SK-N-SH (cell line): Measurements from ENCODE around the gene PAFAH1B1. TPM values are rescaled to one million over a fixed set of nuclear protein-coding genes. Genes with fewer than 3 reads are reported as not detected.

Experiments used
- CTCF ChIA-PET: fragments of 300-600, 350-600 bp; formaldehyde crosslinking; extraction: SDS; loops from one replicate; lab custom pipeline; 2021; lab: Yijun Ruan, JAX
- POLR2A ChIA-PET: fragments of 350-600 bp; sonication (Branson Sonifier 250); formaldehyde crosslinking; extraction: SDS; loops from one replicate; lab custom pipeline; 2020; ENCODE audit warnings: antibody characterized with exemption, inconsistent platforms; lab: Yijun Ruan, JAX
- DNase-seq: peaks from one replicate; pipeline ENCODE4 v3.0.0; 2012
- H2AFZ ChIP-seq: fragments of 200-600 bp; sonication (generic); 2 replicates; pipeline ENCODE4 v1.8.1; 2016; ENCODE audit warnings: antibody characterized with exemption, mild to moderate bottlenecking, low read depth
- H3F3A ChIP-seq: fragments of 200-600 bp; sonication (generic); replicated peaks from 2 replicates; pipeline ENCODE3; 2016; ENCODE audit warnings: antibody characterized with exemption, mild to moderate bottlenecking; ENCODE audit not compliant: insufficient read depth
- H3K27ac ChIP-seq, 2 experiments: fragments of 200-500 bp in 1 of 2; fragments of 200-600 bp in 1 of 2; sonication (Bioruptor generic) in 1 of 2; sonication (generic), shearing (Covaris generic) in 1 of 2; 2 replicates each; pipeline versions ENCODE4 v1.5.1 to v1.6.1; 2014 to 2016; ENCODE audit warnings: low read depth in 2 of 2, inconsistent platforms in 1 of 2, low read length in 1 of 2, mild to moderate bottlenecking in 1 of 2, mixed read lengths in 1 of 2
- H3K27me3 ChIP-seq: fragments of 200-600 bp; sonication (generic), shearing (Covaris generic); 2 replicates; pipeline ENCODE4 v1.6.1; 2016; ENCODE audit warnings: mixed run types; ENCODE audit not compliant: insufficient read depth
- H3K36me3 ChIP-seq, 2 experiments: fragments of 200-500 bp in 1 of 2; fragments of 200-600 bp in 1 of 2; sonication (Bioruptor generic) in 1 of 2; sonication (generic) in 1 of 2; replicated peaks in 1 of 2; 2 replicates each; pipeline versions ENCODE3 to v1.5.1; 2014 to 2016; ENCODE audit warnings: low read length in 1 of 2, mild to moderate bottlenecking in 1 of 2; ENCODE audit not compliant: insufficient read depth in 2 of 2, control insufficient read depth in 1 of 2
- H3K4me1 ChIP-seq, 2 experiments: fragments of 200-500 bp in 1 of 2; fragments of 200-600 bp in 1 of 2; sonication (Bioruptor generic) in 1 of 2; sonication (generic), shearing (Covaris generic) in 1 of 2; 2 replicates each; pipeline versions ENCODE4 v1.5.1 to v1.6.1; 2014 to 2016; ENCODE audit warnings: low read depth in 1 of 2, low read length in 1 of 2, mixed run types in 1 of 2; ENCODE audit not compliant: insufficient read depth in 2 of 2, control insufficient read depth in 1 of 2
- H3K4me2 ChIP-seq: fragments of 200-600 bp; sonication (generic), shearing (Covaris generic); 2 replicates; pipeline ENCODE4 v1.6.1; 2017; ENCODE audit warnings: mixed run types
- H3K4me3 ChIP-seq, 2 experiments: fragments of 200-500 bp in 1 of 2; fragments of 200-600 bp in 1 of 2; sonication (Bioruptor generic) in 1 of 2; sonication (generic), shearing (Covaris generic) in 1 of 2; 2 replicates each; pipeline versions ENCODE4 v1.5.1 to v1.8.1; 2014 to 2016; ENCODE audit warnings: low read depth in 2 of 2, inconsistent platforms in 1 of 2, low read length in 1 of 2, mild to moderate bottlenecking in 1 of 2, mixed read lengths in 1 of 2, moderate library complexity in 1 of 2
- H3K79me2 ChIP-seq: fragments of 200-600 bp; sonication (generic); 2 replicates; pipeline ENCODE4 v1.8.1; 2017; ENCODE audit warnings: mild to moderate bottlenecking; ENCODE audit not compliant: insufficient read depth
- H3K9ac ChIP-seq: fragments of 200-600 bp; sonication (generic); 2 replicates; pipeline ENCODE4 v1.6.1; 2017; ENCODE audit warnings: mixed run types
- H3K9me2 ChIP-seq: fragments of 200-600 bp; sonication (generic); 2 replicates; pipeline ENCODE4 v1.6.1; 2017; ENCODE audit warnings: mixed run types
- H3K9me3 ChIP-seq: fragments of 200-600 bp; sonication (generic); 2 replicates; pipeline ENCODE4 v1.6.1; 2017; ENCODE audit warnings: mixed run types, mild to moderate bottlenecking, moderate library complexity
- H4K20me1 ChIP-seq: fragments of 200-600 bp; sonication (generic); 2 replicates; pipeline ENCODE4 v1.6.1; 2017; ENCODE audit warnings: mild to moderate bottlenecking, mixed run types; ENCODE audit not compliant: insufficient read depth
- EP300 ChIP-seq, 2 experiments: IDR thresholded peaks; 2 replicates each; pipeline versions ENCODE4 v1.4.0 to v1.6.1; 2012; ENCODE audit warnings: borderline replicate concordance in 1 of 2, low read depth in 1 of 2, low read length in 1 of 2
- FOXM1 ChIP-seq: IDR thresholded peaks from 2 replicates; pipeline ENCODE4 v1.4.0; 2012; ENCODE audit warnings: low read depth, mild to moderate bottlenecking
- MAX ChIP-seq: IDR thresholded peaks from 2 replicates; pipeline ENCODE4 v1.4.0; 2012; ENCODE audit warnings: low read depth
- NFIC ChIP-seq: IDR thresholded peaks from 2 replicates; pipeline ENCODE4 v1.4.0; 2012; ENCODE audit warnings: borderline replicate concordance
- NRF1 ChIP-seq: IDR thresholded peaks from 2 replicates; pipeline ENCODE4 v1.6.1; 2012; ENCODE audit warnings: low read depth, mild to moderate bottlenecking, low read length
- RCOR1 ChIP-seq: fragments of 150-350 bp; IDR thresholded peaks from 2 replicates; pipeline ENCODE4 v1.6.1; 2017; ENCODE audit warnings: antibody characterized with exemption, low read length
- RFX5 ChIP-seq: IDR thresholded peaks from 2 replicates; pipeline ENCODE4 v1.6.1; 2012; ENCODE audit warnings: mild to moderate bottlenecking, improper control_type of control experiment, low read length
- SIN3A ChIP-seq: IDR thresholded peaks from 2 replicates; pipeline ENCODE4 v1.6.1; 2012; ENCODE audit warnings: low read depth, mild to moderate bottlenecking, low read length, moderate library complexity, borderline replicate concordance
- USF1 ChIP-seq: IDR thresholded peaks from 2 replicates; pipeline ENCODE4 v1.4.0; 2012; ENCODE audit warnings: low read depth, borderline replicate concordance
- YY1 ChIP-seq: IDR thresholded peaks from 2 replicates; pipeline ENCODE4 v1.4.0; 2012; ENCODE audit warnings: low read depth, mild to moderate bottlenecking
- WGBS: methylation state at CpG from one replicate; pipeline ENCODE4 v1.1.6; 2017; ENCODE audit warnings: low lambda C conversion rate; 5-methylcytosine and 5-hydroxymethylcytosine counted together
- polyA plus RNA-seq, 3 experiments: library from polyadenylated mRNA; depleted of rRNA; stranded (reverse); fragments of >200 nt; gene quantifications; 2 replicates each; pipeline ENCODE4 v1.2.3, GENCODE V29; 2012

PAFAH1B1 gene
- polyA plus RNA-seq, 1 of the 3 experiments (the other 2 are of a cell fraction): 37.3 TPM

GRCh38 chr17:2611627-2612026 is 18.2 kb downstream of the PAFAH1B1 start:
- no peak overlapping the region for H3K4me3 ChIP-seq
- no peaks in the 10 kb centered on the region for H3K9me2 ChIP-seq
- no peak overlapping the region for H3K4me2 ChIP-seq
- peaks cover 6% of the 10 kb centered on the region for H3F3A ChIP-seq
- H3K79me2 ChIP-seq: peaks cover 100% of the 10 kb centered on the region
- WGBS: 96% methylated on average over 7 of the region's 7 CpGs
- H3K4me1 ChIP-seq: peaks cover 0 to 11% of the 10 kb centered on the region in 2 experiments; a peak in 1 of 4 replicates
- no peaks in the 10 kb centered on the region for H3K27me3 ChIP-seq
- no peak overlapping the region for H3K27ac ChIP-seq
- peaks cover 100% of the 10 kb centered on the region for H4K20me1 ChIP-seq
- CTCF ChIA-PET: interaction anchor here (1.5 kb wide), 1 partner anchor 15 kb away, joined by 3 read pairs; no protein-coding TSS in a partner anchor
- POLR2A ChIA-PET: no interaction called here
- H3K36me3 ChIP-seq: peaks cover 0 to 7% of the 10 kb centered on the region in 2 experiments
- H3K9me3 ChIP-seq: no peaks in the 10 kb centered on the region
- no peak for DNase-seq
- TF ChIP-seq YY1 (no peak), RCOR1 (no peak), FOXM1 (no peak)
- H3K9ac ChIP-seq: no peak overlapping the region
- no peak overlapping the region for H2AFZ ChIP-seq

- Histone ChIP-seq H3K36me3 (peaks cover 0 to 7% of the 10 kb centered on the region in 2 experiments), H3K4me2 (no peak overlapping the region), H3K27me3 (no peaks in the 10 kb centered on the region), H3K79me2 (peaks cover 100% of the 10 kb centered on the region), H2AFZ (no peak overlapping the region), H3K9me2 (no peaks in the 10 kb centered on the region), H3K4me3 (no peak overlapping the region), H4K20me1 (peaks cover 100% of the 10 kb centered on the region), H3K27ac (no peak overlapping the region), H3F3A (peaks cover 6% of the 10 kb centered on the region), H3K9me3 (no peaks in the 10 kb centered on the region), H3K4me1 (peaks cover 0 to 11% of the 10 kb centered on the region in 2 experiments; a peak in 1 of 4 replicates), H3K9ac (no peak overlapping the region)
- POLR2A ChIA-PET: no interaction called here
- CTCF ChIA-PET: interaction anchor here (1.5 kb wide), 1 partner anchor 16 kb away, joined by 3 read pairs; no protein-coding TSS in a partner anchor
- no peak for DNase-seq
- WGBS: 94% methylated on average over 7 of the region's 7 CpGs
- TF ChIP-seq RCOR1: no peak
- TF ChIP-seq RFX5: no peak
- TF ChIP-seq NRF1: no peak
- no peak for TF ChIP-seq YY1
- no peak for TF ChIP-seq SIN3A
- TF ChIP-seq MAX: no peak
- TF ChIP-seq USF1: no peak
These were observed 19.2 kb downstream of the PAFAH1B1 start for GRCh38 chr17:2612630-2613029.

- H3K9me3 ChIP-seq: no peaks in the 10 kb centered on the region
- peak; percentile 12 for DNase-seq
- peaks cover 0 to 7% of the 10 kb centered on the region in 2 experiments for H3K36me3 ChIP-seq
- no peaks in the 10 kb centered on the region for H3K27me3 ChIP-seq
- H2AFZ ChIP-seq: no peak overlapping the region
- H3K4me2 ChIP-seq: no peak overlapping the region
- no peak overlapping the region for H3K4me3 ChIP-seq
- H3K9me2 ChIP-seq: no peaks in the 10 kb centered on the region
- H3K27ac ChIP-seq: no peak overlapping the region
- H4K20me1 ChIP-seq: peaks cover 100% of the 10 kb centered on the region
- H3F3A ChIP-seq: peaks cover 6% of the 10 kb centered on the region
- ChIA-PET POLR2A (no interaction called here), CTCF (no interaction called here)
- no peak overlapping the region for H3K9ac ChIP-seq
- peaks cover 100% of the 10 kb centered on the region for H3K79me2 ChIP-seq
- peaks cover 0 to 11% of the 10 kb centered on the region in 2 experiments; a peak in 1 of 4 replicates for H3K4me1 ChIP-seq
- no peak for TF ChIP-seq RCOR1
- no peak for TF ChIP-seq NFIC
- TF ChIP-seq EP300 (IDR thresholded peaks at IDR 0.05; ENCODE audit: borderline replicate concordance in 1 of 2, low read depth in 1 of 2, low read length in 1 of 2): no peak
- 97% methylated on average over 5 of the region's 17 CpGs for WGBS
These were observed 19.8 kb downstream of the PAFAH1B1 start for GRCh38 chr17:2613089-2613808.
